Motor neuron (in vitro differentiated cells): ENCODE data around the gene INTS7. TPM values are rescaled to one million over a fixed set of nuclear protein-coding genes. Genes with fewer than 3 reads are reported as not detected.

Experiments
- ATAC-seq, 8 experiments: fragments of 200-7000 bp; cut with Tn5 transposase; replicated peaks in 6 of 8; 2 replicates each; pipeline ENCODE4 v1.8.0; 2021; ENCODE audit warnings: mild to moderate bottlenecking in 8 of 8, moderate library complexity in 8 of 8
- H3K27ac ChIP-seq, 2 donors: fragments of 250-450 bp; sonication (Bioruptor Pico); 2 replicates each; pipeline ENCODE4 v1.9.0; 2021; ENCODE audit warnings: antibody characterized with exemption in 2 of 2, mild to moderate bottlenecking in 2 of 2, moderate library complexity in 1 of 2
- H3K4me1 ChIP-seq, 2 donors: fragments of 250-450 bp; sonication (Bioruptor Pico); replicated peaks in 1 of 2; 2 replicates each; pipeline ENCODE4 v1.6.1; 2021; ENCODE audit warnings: antibody characterized with exemption in 2 of 2, mild to moderate bottlenecking in 2 of 2, moderate library complexity in 1 of 2
- H3K4me3 ChIP-seq, 5 donors: fragments of 250-450 bp; sonication (Bioruptor Pico); 2 replicates each; pipeline ENCODE4 v1.9.0; 2021; ENCODE audit warnings: antibody characterized with exemption in 5 of 5, mild to moderate bottlenecking in 5 of 5, moderate library complexity in 4 of 5
- WGBS, 10 experiments: fragments of 450-650 bp; shearing (Covaris generic); methylation state at CpG; one replicate each; pipeline ENCODE4 v1.0.0; 2022; 5-methylcytosine and 5-hydroxymethylcytosine counted together
- in situ Hi-C, 9 experiments: fragments of 400-800 bp; cut with MboI; loops; one replicate each; pipeline ENCODE4 v1.15.0; 2021; ENCODE audit warnings: low sequenced_read_pairs in 9 of 9, low pct_unique_long_range_greater_than_20kb in 2 of 9; ENCODE audit not compliant: unreplicated experiment in 9 of 9
- total RNA-seq, 8 experiments: library from RNA; unstranded; fragments of 300-600 nt; gene quantifications; 2 replicates each; pipeline versions ENCODE4 v1.2.3 to v1.2.4, GENCODE V29; 2022

The INTS7 gene
- total RNA-seq, 8 experiments from 2014 or later = 12.1 to 31.7 (median 13.8) TPM

DNA sequence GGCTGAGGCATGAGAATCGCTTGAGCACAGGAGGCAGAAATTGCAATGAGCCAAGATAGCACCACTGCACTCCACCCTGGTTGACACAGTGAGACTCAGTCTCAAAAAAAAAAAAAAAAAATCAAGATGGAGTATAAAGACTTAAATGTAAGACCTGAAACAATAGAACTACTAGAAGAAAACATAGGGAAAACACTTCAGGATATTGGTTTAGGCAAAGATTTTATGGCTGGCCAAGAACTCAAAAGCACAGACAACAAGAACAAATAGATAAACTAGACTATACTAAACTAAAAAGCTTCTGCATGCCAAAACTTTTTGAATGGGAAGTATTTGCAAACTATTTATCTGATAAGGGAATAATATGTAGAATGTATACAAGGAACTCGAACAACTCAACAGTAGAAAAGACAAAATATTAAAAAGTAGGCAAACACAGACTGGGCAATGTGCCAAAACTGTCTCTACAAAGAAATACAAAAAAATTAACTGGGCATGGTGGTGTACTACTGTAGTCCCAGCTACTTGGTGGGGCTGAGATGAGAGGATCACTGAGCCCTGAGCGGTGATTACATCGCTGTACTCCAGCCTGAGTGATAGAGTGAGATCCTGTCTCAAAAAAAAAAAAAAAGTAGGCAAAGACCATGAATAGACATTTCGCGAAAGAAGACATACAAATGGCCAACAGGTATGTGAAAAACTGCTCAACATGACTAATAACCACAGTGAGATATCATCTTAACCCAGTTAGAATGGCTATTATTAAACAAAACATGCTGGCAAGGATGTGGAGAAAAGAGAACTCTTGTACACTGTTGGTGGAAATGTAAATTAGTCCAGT is 25.5 kb upstream of the INTS7 start:
- Histone ChIP-seq H3K4me1 (no peaks in the 10 kb centered on the region), H3K4me3 (no peak overlapping the region), H3K27ac (no peak overlapping the region)
- WGBS, 10 experiments = 66 to 97% (median 81%) methylated on average over 1 to 6 of the region's 6 CpGs
- in situ Hi-C loops = loop anchor here in 6 of 9 experiments (10.0 to 25.0 kb wide), 3 partner anchors 226 to 394 kb away; partner anchors contain the start of gene PPP2R5A (in 1 of the 6)
- no peak for ATAC-seq

GRCh38 chr1:212055333-212055732 is 20.0 kb upstream of the INTS7 start:
- Histone ChIP-seq H3K27ac (no peak overlapping the region), H3K4me1 (no peaks in the 10 kb centered on the region), H3K4me3 (no peak overlapping the region)
- WGBS, 10 experiments = 100% methylated on average over 1 to 2 of the region's 2 CpGs; no CpG with 5 or more reads in 7 of the 10 experiments
- in situ Hi-C loops = loop anchor here in 3 of 9 experiments (10.0 to 25.0 kb wide), 2 partner anchors 232 to 399 kb away; partner anchors contain the start of gene PPP2R5A (in 1 of the 3)
- ATAC-seq = no peak

GRCh38 chr1:212053993-212054392 is 18.6 kb upstream of the INTS7 start:
- no peak for ATAC-seq
- in situ Hi-C loops = loop anchor here in 3 of 9 experiments (10.0 to 25.0 kb wide), 2 partner anchors 233 to 401 kb away; partner anchors contain the start of gene PPP2R5A (in 1 of the 3)
- WGBS, 10 experiments = 80 to 100% (median 93%) methylated on average over 1 of the region's 1 CpG; no CpG with 5 or more reads in 3 of the 10 experiments
- Histone ChIP-seq H3K27ac (no peak overlapping the region), H3K4me1 (no peaks in the 10 kb centered on the region), H3K4me3 (no peak overlapping the region)

- Histone ChIP-seq H3K27ac (no peak overlapping the region), H3K4me3 (no peak overlapping the region), H3K4me1 (no peaks in the 10 kb centered on the region)
- WGBS, 10 experiments = 80 to 100% (median 94%) methylated on average over 1 to 2 of the region's 2 CpGs; no CpG with 5 or more reads in 3 of the 10 experiments
- no peak for ATAC-seq
- in situ Hi-C loops = loop anchor here in 3 of 9 experiments (25.0 kb wide), 1 partner anchor 359 kb away; the partner anchor contains the start of gene NEK2 (in 3 of the 3)
Observed at GRCh38 chr1:212045981-212046380, 10.6 kb upstream of the INTS7 start.

DNA sequence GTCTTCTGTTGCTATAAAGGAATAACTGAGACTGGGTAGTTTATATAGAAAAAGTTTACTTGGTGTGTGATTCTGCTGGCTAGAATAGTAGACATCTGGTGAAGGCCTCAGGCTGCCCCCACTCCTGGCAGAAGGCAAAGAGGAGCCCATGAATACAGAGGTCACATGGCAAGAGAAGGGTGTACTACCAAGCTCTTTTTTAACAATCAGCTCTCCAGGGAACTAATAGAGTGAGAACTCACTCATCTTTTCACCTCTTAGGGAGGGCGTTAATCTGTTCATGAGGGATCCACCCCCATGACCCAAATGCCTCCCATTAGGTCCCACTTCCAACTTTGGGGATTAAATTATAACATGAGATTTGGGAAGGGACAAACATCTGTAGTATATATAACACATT is 9.5 kb upstream of the INTS7 start:
- 80 to 100% (median 95%) methylated on average over 1 of the region's 1 CpG; no CpG with 5 or more reads in 2 of the 10 experiments for WGBS, 10 experiments
- no peak overlapping the region for H3K4me3 ChIP-seq
- no peak overlapping the region for H3K27ac ChIP-seq
- ATAC-seq = no peak
- in situ Hi-C loops = loop anchor here in 3 of 9 experiments (25.0 kb wide), 1 partner anchor 358 kb away; the partner anchor contains the start of gene NEK2 (in 3 of the 3)
- H3K4me1 ChIP-seq = no peaks in the 10 kb centered on the region

DNA sequence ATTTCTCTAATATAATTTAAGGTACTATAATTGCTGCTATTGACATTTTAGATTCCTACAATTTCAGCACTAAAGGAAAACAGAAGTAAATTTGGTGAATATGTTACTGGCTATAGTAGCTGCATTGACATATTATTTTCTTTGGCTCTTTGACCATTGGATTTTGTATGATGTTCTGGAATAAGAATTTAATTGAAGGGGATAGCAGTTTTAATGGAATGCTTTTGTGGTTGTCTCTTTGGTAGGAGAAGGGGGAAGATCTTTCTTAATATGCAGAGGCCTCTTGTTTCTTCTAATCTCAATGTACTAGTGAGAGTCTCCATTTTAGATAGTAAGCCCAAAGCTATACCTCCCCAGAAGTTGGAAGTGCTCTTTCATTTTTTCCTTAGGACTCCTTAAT is 7.1 kb upstream of the INTS7 start:
- Histone ChIP-seq H3K4me1 (peaks cover 0 to 3% of the 10 kb centered on the region in 2 donors), H3K27ac (no peak overlapping the region), H3K4me3 (no peak overlapping the region)
- no peak for ATAC-seq
- in situ Hi-C loops = loop anchor here in 3 of 9 experiments (25.0 kb wide), 1 partner anchor 355 kb away; the partner anchor contains the start of gene NEK2 (in 3 of the 3)

DNA sequence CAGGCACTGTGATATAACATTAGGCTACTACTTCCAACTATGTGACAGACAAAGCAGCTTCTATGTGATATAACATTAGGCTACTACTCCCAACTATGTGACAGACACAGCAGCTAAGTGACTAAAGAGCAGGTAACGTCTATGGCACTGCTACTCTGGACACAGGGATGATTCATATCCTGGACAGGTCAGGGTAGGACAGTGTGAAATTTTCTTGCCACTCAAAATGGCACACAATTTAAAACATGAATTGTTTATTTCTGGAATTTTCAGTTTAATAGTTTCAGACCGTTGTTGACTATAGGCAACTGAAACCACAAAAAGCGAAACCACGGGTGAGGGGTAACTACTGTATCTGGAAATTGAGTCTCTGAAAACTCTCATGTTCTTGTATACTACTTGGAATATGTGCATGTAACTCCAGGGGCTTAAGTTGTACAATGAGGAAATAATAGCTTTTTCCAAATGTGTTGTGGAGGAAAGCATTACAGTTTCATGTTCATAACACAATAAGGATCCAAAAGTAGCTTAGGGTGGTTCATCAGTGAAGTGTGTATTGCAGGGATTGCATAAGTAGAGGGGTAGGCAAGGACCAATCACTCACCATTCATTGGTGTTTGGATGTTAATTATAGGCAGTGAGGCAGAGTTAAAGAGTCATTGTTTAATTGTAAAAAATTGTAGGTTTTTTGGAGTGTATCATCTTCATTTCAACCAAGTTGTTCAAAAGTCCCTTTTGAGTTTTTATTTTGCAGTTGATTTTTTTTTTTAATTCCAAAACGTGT is 5.5 kb upstream of the INTS7 start:
- Histone ChIP-seq H3K4me3 (no peak overlapping the region), H3K27ac (no peak overlapping the region), H3K4me1 (peaks cover 0 to 3% of the 10 kb centered on the region in 2 donors)
- in situ Hi-C loops = loop anchor here in 3 of 9 experiments (25.0 kb wide), 1 partner anchor 354 kb away; the partner anchor contains the start of gene NEK2 (in 3 of the 3)
- peak in 1 of 8 experiments; percentile 29 for ATAC-seq
- WGBS, 10 experiments = 51 to 100% (median 87%) methylated on average over 1 to 5 of the region's 5 CpGs

DNA sequence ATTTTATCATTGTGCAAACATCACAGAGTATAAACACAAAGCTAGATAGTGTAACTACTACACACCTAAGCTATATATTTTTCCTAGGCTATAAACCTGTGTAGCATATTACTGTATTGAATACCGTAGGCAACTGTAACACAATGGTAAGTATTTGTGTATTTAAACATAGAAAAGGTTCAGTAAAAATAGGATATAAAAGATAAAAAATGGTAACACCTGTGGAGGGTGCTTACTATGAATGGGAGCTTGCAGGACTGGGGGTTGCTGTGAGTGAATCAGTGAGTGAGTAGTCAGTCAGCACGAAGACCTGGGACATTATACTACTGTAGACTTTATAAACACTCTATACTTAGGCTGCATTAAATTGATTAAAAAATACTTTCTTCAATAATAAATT is 4.3 kb upstream of the INTS7 start:
- WGBS, 10 experiments = 67 to 100% (median 89%) methylated on average over 1 to 2 of the region's 2 CpGs; no CpG with 5 or more reads in 1 of the 10 experiments
- Histone ChIP-seq H3K4me1 (peaks cover 0 to 3% of the 10 kb centered on the region in 2 donors), H3K4me3 (no peak overlapping the region), H3K27ac (no peak overlapping the region)
- in situ Hi-C loops = loop anchor here in 3 of 9 experiments (25.0 kb wide), 1 partner anchor 352 kb away; the partner anchor contains the start of gene NEK2 (in 3 of the 3)
- ATAC-seq = no peak

DNA sequence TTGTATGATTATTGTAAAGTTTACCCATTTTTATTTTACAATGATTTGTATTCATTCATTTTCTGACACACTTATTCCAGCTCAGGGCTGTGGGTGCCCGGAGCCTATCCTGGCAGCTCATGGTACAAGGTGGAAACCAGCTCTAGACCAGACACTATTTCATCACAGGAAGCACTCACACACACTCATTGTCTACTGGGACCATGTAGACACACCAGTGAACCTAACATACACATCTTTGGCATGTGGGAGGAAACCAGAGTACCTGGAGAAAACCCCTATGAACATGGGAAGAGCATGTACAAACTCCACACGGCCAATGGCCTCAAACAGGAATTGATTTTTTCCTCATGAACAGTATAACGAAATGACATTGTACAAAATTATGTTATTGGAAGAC is 2.5 kb upstream of the INTS7 start:
- Histone ChIP-seq H3K4me3 (no peak overlapping the region), H3K4me1 (peaks cover 0 to 3% of the 10 kb centered on the region in 2 donors), H3K27ac (no peak overlapping the region)
- in situ Hi-C loops = loop anchor here in 3 of 9 experiments (25.0 kb wide), 1 partner anchor 351 kb away; the partner anchor contains the start of gene NEK2 (in 3 of the 3)
- ATAC-seq = no peak
- 33 to 93% (median 82%) methylated on average over 1 to 3 of the region's 3 CpGs; no CpG with 5 or more reads in 2 of the 10 experiments for WGBS, 10 experiments

DNA sequence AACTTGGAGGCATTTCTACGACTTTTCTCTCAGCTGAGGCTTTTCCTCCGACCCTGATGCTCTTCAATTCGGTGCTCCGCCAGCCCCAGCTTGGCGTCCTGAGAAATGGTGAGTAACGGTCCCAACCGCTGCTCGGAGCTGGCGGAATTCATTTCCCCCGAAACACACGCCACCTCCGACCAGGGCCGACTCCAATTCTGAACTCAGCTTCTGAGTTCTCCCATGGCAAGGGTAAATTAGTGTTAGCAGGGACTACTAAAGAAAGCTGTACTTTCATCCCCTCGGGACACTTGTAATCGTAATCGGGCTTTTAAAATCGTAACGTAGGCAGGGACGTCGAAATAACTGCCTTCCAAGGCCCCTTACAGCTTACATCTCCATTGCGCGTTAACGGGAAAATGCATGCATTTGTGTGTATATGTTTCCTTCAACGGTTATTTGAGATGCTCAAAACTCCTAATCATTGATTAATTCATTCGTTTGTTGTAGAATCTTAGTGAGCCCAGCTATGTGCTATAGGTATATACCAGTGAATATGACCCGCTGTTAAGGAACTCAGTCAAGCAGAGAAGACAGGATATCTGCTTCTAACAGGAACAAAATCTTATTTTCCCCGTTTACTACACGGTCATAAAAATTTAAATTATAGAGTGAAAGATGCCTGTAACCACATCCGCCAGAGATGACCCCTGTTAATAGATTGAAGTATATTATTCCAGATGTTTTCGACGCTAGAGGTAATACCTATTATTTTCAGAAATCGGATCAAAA is 663 bp upstream of the INTS7 start:
- peak in 6 of 8 experiments; percentile 0 to 12 (median 1) for ATAC-seq
- H3K4me1 ChIP-seq = peaks cover 6 to 8% of the 10 kb centered on the region in 2 donors
- H3K27ac ChIP-seq = no peak overlapping the region
- WGBS, 10 experiments = 0 to 8% (median 2%) methylated on average over 5 to 29 of the region's 32 CpGs
- in situ Hi-C loops = loop anchor here in 3 of 9 experiments (25.0 kb wide), 1 partner anchor 349 kb away; the partner anchor contains the start of gene NEK2 (in 3 of the 3)
- peak overlapping the region; percentile 60 to 83 (median 71) for H3K4me3 ChIP-seq

- peak overlapping the region; percentile 60 to 83 (median 71) for H3K4me3 ChIP-seq
- WGBS, 10 experiments = 0 to 17% (median 1%) methylated on average over 1 to 13 of the region's 13 CpGs
- no peak overlapping the region for H3K27ac ChIP-seq
- in situ Hi-C loops = loop anchor here in 3 of 9 experiments (25.0 kb wide), 1 partner anchor 347 kb away; the partner anchor contains the start of gene NEK2 (in 3 of the 3)
- H3K4me1 ChIP-seq = peaks cover 18% of the 10 kb centered on the region in 2 donors
- peak; percentile 7 to 35 (median 25) for ATAC-seq
Observed at GRCh38 chr1:212034516-212035122, 738 bp downstream of the INTS7 start.
